HG03135 (cell line): ENCODE results near the gene HBB.
"Not testable (repeated sequence)": the region's sequence is repeated elsewhere in the genome, so short reads cannot be mapped to it uniquely, and the experiment has no call there.

Experiments
- ATAC-seq: cut with Tn5 transposase; IDR thresholded peaks from one replicate; pipeline ENCODE4 v1.9.1; 2021; ENCODE audit warnings: mild to moderate bottlenecking, moderate library complexity; ENCODE audit not compliant: unreplicated experiment

HBB gene

DNA sequence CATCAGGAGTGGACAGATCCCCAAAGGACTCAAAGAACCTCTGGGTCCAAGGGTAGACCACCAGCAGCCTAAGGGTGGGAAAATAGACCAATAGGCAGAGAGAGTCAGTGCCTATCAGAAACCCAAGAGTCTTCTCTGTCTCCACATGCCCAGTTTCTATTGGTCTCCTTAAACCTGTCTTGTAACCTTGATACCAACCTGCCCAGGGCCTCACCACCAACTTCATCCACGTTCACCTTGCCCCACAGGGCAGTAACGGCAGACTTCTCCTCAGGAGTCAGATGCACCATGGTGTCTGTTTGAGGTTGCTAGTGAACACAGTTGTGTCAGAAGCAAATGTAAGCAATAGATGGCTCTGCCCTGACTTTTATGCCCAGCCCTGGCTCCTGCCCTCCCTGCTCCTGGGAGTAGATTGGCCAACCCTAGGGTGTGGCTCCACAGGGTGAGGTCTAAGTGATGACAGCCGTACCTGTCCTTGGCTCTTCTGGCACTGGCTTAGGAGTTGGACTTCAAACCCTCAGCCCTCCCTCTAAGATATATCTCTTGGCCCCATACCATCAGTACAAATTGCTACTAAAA, at the start of gene HBB:
Gene HBB, minus strand, starts transcription at position 340 of the 579 bp plus-strand sequence. Its CDS starts 50 bp downstream, at position 290.
- ATAC-seq: no peak

DNA sequence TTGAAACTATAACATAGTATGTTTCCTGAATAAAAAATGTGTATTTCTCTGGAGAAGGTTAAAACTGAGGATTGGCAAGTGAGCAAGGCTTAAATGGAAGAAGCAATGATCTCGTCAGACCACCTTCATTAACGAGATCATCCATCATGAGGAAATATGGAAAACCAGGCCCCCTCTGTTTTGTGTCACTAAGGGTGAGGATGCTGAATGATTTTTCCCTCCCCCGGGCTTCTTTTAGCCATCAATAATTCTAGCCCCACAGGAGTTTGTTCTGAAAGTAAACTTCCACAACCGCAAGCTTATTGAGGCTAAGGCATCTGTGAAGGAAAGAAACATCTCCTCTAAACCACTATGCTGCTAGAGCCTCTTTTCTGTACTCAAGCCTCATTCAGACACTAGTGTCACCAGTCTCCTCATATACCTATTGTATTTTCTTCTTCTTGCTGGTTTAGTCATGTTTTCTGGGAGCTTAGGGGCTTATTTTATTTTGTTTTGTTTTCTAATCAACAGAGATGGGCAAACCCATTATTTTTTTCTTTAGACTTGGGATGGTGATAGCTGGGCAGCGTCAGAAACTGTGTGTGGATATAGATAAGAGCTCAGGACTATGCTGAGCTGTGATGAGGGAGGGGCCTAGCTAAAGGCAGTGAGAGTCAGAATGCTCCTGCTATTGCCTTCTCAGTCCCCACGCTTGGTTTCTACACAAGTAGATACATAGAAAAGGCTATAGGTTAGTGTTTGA, 48.7 kb upstream of the HBB start:
- no peak for ATAC-seq

DNA sequence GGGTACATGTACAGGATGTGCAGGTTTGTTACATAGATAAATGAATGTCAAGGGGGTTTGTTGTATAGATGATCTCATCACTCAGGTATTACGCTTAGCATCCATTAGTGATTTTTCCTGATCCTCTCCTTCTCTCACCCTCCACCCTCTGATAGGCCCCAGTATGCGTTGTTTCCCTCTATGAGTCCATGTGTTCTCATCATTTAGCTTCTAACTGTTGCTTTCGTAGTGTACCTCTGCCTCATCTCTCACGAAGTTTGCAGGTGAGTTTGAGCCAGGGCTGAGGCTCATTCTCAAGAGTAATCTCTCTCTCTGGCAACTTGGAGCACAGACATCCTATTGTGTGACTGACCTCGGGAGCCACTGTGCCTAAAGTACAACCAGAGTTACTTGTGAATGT, 47.5 kb upstream of the HBB start:
- no peak for ATAC-seq

DNA sequence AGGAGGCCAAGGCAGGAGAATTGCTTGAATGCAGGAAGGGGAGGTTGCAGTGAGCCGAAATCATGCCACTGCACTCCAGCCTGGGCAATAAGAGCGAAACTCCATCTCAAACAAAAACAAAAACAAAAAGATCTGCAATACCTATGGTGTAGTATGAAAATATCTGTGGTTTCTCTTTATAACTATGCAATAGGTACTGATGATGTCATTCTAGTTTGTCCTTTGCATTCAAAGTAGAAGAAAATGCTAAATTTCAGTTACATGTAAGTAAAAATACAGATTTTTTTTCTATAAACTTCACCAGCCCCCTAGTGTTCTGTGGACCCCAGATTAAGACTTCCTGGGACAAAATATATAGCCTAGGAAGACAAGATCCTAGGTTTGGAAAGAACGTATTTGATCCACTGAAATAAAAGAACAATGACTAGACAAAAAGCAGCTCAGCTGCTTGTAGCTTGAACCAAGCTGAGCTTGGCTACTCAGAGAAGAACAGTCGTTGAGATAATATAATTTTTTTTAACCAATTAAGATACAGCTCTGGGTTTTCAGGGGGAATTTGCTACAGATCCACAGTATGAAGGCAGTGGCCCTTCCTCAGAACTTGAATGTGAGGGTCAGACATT, 45.6 kb upstream of the HBB start:
- ATAC-seq: no peak

DNA sequence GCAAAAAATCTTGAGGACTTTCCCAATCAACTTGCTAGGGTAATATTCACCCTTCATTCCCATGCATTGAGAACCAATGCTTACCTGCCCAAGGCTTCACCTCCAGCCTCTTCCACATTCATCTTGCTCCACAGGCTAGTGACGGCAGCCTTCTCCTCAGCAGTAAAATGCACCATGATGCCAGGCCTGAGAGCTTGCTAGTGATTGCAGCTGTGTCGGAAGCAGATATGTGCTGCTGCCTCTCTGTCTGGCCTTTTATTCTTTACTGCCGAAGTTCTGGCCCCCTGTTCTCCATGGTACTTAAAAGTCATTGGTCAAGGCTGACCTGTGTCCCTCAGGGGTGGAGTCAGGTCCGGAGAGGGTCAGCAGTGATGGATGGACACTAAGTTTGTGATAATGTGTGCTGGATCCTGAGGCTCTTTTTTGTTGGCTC, 42.9 kb upstream of the HBB start, which contains the start of gene HBE1:
Gene HBE1, minus strand, starts transcription at position 231 of the 433 bp plus-strand sequence. Its CDS starts 55 bp downstream, at position 176.
- ATAC-seq: no peak

DNA sequence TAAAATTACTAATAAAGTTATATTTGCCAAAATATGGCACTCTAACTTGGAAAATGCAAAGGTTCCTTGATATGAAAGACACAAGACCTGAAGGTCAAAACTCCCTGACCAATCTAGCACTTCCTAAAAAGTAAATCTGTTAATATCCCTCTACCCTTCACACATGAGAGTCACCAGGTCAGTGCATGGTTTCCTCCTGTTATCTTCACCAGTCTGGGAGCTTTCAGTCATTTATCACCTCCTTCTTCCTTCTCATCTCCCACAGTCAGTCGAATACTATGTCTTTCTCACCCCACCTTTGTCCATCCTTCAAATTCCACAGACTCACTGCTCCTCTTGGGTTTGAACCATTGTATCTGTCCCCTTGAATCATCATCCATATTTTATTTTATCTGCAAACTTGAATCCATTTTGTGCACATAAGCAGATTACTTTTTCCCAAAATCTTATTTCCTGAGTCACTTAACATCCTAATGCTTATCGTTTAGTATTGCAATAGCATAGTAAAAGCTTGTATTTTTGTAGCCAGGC, 40.2 kb upstream of the HBB start:
- no peak for ATAC-seq

DNA sequence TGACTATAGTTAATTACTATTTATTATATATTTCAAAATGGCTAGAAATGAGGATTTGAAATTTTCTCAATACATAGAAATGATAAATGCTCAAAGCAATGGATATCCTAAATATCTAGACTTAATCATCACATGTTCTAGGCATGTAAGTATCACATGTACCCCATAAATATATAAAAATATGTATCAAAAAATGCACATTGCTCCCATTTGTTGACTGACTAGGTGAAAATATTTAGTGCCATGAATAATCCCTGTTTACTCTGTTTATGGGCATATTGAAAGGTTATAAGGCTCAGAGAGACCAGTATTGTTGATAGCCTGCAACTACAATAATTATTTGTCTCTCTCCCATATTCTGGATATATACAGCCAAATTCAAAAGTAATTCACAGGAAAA, 39.7 kb upstream of the HBB start:
- no peak for ATAC-seq

DNA sequence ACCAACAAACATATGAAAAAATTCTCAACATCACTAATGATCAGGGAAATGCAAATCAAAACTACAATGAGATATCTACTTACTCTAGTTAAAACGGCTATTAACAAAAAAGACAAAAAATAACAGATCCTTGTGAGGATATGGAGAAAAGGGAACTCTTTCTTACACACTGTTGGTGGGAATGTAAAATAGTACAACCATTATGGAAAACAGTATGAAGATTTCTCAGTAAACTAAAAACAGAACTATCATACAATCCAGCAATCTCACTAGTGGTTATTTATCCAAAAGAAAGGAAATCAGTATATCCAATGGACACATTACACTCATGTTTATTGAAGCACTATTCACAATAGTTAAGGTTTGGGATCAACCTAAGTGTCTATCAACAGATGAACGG, 39.0 kb upstream of the HBB start:
- ATAC-seq: no peak

DNA sequence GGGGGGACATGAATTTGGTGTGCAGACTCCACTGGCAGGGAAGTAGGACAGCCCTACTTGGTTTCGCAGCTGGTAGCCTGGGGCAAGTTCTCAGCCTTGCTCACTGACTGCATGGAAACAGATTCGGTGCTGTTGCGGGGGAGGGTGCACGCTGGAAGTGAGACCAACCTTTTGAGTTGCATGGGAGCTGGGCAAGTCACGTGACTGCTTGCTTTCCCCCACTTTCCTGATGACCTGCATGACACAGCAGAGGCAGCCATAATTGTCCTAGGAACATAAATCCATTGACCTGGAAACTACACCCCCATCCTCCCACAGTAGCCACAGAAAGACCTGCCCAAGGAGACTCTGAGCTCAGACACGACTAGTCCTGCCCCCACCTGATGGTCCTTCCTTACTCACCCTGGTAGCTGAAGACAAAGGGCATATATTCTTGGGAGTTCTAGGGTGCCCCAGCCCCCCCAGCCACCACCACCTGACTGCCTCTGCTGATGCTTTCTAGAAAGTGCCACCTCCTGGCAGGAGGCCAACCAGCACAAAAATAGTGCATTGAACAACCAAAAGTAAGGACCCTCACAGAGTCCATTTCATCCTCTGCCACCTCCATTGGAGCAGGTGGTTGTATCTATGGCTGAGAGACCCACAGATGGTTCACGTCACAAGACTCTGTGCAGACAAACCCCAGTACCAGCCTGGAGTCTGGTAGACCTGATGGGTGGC, 31.8 kb upstream of the HBB start:
- no peak for ATAC-seq

DNA sequence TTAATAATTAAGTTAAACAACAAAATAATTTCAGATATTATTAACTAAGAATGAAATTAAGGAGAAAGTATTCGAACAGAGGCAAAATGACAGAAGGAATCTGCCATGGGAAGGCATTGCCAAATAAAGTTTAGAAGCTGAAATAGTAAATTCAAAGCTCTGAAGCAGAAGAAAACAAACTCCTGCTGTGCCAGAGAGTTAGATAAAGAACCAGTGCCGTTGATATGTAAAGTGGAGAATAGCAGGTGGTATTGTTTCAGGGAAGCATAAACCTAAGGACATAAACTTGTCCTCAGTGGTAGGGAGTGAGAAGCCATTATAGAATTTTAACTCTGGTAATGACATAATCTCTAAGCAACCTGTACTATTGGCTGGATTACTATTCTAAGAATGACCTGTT, 30.4 kb upstream of the HBB start:
- ATAC-seq: no peak

DNA sequence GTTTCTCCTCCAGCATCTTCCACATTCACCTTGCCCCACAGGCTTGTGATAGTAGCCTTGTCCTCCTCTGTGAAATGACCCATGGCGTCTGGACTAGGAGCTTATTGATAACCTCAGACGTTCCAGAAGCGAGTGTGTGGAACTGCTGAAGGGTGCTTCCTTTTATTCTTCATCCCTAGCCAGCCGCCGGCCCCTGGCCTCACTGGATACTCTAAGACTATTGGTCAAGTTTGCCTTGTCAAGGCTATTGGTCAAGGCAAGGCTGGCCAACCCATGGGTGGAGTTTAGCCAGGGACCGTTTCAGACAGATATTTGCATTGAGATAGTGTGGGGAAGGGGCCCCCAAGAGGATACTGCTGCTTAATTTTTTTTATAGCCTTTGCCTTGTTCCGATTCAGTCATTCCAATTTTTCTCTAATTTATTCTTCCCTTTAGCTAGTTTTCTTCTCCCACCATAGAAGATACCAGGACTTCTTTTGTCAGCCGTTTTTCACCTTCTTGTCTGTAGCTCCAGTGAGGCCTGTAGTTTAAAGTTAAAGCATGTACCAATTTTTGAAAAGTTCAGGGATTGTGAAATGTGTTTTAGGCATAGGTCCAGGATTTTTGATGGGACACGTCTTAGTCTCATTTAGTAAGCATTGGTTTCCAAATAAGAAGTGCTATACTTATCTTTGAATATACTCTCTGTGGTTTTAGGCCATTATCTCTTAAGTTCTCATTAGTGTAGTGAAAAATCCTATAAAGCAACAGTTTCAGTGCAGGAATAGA, 28.0 kb upstream of the HBB start, which contains the start of gene HBG2:
Gene HBG2, minus strand, starts transcription at position 136 of the 768 bp plus-strand sequence. Its CDS starts 53 bp downstream, at position 83.
- ATAC-seq: not testable (repeated sequence)

DNA sequence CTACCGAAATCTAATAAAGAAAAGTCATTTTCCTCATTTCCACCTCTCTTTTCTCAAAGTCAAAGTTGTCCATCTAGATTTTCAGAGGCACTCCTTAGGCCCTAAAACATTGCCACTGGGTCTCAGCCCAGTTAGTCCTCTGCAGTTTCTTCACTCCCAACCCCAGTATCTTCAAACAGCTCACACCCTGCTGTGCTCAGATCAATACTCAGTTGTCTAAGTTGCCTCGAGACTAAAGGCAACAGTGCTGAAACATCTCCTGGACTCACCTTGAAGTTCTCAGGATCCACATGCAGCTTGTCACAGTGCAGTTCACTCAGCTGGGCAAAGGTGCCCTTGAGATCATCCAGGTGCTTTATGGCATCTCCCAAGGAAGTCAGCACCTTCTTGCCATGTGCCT, 27.2 kb upstream of the HBB start:
- not testable (repeated sequence) for ATAC-seq

DNA sequence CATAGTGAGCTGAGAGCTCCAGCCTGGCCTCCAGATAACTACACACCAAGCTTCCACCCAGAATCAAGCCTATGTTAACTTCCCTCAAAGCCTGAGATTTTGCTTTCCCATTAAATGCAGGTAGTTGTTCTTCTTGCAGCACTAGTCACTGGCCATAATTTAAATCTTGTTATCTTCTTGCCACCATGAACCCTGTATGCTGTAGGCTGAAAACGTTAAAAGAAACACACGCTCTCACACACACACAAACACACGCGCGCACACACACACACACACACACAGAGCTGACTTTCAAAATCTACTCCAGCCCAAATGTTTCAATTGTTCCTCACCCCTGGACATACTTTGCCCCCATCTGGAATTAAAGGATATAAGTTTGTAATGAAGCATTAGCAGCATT, 26.6 kb upstream of the HBB start:
- ATAC-seq: not testable (repeated sequence)

DNA sequence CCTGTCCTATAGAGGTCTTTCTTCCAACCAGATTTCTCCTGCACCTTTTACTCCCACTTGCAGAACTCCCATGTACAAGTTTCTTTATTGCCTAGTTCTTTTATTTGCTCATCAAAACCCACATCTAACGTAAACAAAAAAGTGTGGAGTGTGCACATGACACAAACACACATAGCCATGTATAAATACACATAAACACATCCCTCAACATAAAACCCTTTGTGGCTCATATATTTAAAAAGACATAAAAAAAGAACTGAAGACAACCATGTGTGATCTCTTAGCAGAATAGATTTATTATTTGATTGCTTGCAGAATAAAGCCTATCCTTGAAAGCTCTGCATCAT, 26.0 kb upstream of the HBB start:
- no peak for ATAC-seq

DNA sequence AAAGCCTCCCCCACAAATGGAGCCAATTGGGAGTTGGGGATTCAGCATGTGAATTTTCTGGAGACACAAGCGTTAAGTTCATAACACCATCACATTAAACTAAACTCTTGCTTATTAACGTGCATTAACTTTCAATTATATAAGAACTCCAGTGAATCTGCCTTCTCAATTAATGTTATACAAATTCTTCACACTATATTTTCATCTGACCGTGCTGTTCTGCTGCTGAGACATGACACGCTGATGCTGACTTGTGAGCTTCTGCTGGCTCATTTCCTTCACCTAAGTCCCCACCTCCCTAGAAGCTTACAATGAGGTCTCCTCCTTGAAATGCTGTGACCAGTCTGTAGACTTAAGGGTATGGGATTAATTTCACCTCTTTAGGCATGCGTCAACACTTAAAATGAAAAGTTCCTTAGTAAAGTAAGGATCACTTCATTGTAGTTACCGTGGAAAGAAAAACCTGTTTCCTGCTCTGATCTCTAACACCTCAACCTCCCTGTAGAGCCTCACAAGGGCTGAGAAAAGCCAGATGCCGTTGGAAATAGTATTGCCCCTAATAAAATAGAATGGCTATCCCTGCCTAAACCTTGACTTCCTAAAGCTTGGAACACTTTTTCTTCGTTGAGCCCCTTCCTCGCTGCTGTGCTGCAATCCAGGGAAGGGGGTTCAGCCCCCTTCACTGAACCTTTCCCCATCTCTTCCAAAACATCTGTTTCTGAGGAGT, 25.5 kb upstream of the HBB start:
- no peak for ATAC-seq

DNA sequence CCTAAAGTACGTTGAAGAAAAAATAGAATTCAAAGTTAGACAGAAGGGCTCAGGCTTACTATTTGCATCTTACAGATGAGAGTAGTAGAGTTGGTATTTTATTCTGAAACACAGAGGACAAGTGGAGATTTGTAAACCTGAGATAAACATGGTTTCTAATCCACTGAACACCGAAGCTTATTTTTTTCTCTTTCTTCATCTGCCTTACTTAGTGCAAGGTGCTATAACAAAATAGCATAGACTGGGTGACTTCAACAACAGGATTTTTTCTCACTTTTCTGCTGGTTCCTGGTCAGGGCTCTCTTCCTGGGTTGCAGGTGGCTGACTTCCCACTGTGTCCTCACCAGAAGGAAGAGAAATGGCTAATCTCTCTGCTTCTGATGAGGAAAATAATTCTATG, 24.9 kb upstream of the HBB start:
- no peak for ATAC-seq

DNA sequence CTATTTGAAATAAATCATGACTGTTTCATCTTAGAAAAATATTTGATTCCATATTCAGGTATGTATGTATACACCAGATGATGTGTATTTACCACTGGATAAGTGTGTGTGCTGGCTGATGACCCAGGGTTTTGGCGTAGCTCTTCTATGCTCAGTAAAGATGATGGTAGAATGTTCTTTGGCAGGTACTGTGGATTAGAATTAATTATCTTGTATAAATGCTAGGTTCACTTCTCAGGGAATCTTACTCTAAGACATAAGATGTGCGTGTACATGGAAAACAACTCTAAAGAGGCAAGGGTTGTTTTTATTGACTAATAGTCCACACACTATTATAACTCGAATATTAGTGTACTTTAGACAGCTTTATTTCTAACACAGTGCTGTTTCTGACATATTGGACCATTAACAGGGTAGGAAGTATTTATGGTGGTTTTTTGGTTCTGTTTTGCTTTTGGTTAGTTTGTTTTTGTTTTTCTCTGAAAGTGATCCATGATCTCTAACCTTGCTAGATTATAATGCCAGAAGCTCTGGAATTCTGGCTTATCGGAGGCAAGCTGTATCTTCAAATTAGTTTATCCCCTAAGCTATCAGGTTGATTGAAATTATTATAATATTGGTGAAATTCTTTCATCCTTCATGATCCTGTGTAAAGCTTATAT, 23.8 kb upstream of the HBB start:
- no peak for ATAC-seq

DNA sequence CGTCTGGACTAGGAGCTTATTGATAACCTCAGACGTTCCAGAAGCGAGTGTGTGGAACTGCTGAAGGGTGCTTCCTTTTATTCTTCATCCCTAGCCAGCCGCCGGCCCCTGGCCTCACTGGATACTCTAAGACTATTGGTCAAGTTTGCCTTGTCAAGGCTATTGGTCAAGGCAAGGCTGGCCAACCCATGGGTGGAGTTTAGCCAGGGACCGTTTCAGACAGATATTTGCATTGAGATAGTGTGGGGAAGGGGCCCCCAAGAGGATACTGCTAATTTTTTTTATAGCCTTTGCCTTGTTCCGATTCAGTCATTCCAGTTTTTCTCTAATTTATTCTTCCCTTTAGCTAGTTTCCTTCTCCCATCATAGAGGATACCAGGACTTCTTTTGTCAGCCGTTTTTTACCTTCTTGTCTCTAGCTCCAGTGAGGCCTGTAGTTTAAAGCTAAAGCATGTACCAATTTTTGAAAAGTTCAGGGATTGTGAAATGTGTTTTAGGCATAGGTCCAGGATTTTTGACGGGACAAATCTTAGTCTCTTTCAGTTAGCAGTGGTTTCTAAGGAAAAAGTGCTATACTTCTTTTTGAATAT, 23.0 kb upstream of the HBB start, which contains the start of gene HBG1:
Gene HBG1, minus strand, starts transcription at position 51 of the 590 bp plus-strand sequence. CDS start 53 bp downstream, outside the sequence.
- not testable (repeated sequence) for ATAC-seq

DNA sequence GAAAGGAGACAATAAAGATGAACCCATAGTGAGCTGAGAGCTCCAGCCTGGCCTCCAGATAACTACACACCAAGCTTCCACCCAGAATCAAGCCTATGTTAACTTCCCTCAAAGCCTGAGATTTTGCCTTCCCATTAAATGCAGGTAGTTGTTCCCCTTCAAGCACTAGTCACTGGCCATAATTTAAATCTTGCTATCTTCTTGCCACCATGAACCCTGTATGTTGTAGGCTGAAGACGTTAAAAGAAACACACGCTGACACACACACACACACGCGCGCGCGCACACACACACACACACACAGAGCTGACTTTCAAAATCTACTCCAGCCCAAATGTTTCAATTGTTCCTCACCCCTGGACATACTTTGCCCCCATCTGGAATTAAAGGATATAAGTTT, 21.6 kb upstream of the HBB start:
- ATAC-seq: not testable (repeated sequence)
